Endothelial cell of umbilical vein (primary cell): ENCODE results near the gene GDNF. TPM values are rescaled to one million over a fixed set of nuclear protein-coding genes. Genes with fewer than 3 reads are reported as not detected.

Source experiments
- BruUV-seq: library from RNA; stranded (reverse); fragments of 400-500 nt; replicated peaks from 2 replicates; lab custom pipeline; 2021; lab: Mats Ljungman, UMichigan
- CTCF ChIA-PET: fragments of 300-600, 350-600 bp; sonication (Branson Sonifier 250); formaldehyde crosslinking; loops from one replicate; lab custom pipeline; 2021; ENCODE audit warnings: antibody characterized with exemption, inconsistent platforms; lab: Charles Lee
- POLR2A ChIA-PET: fragments of 300-600, 350-600 bp; sonication (Branson Sonifier 250); formaldehyde crosslinking; loops from one replicate; lab custom pipeline; 2021; ENCODE audit warnings: antibody characterized with exemption, inconsistent platforms; lab: Charles Lee
- DNase-seq: peaks from one replicate; pipeline ENCODE4 v3.0.0-alpha.2; 2011; ENCODE audit warnings: low read depth, low spot score
- FAIRE-seq: peaks from 2 replicates; lab custom pipeline; 2011; peaks lifted over from hg19 to GRCh38; lab: Jason Lieb, UNC
- H2AFZ ChIP-seq: 2 replicates; pipeline ENCODE4 v1.6.0; 2012; ENCODE audit warnings: low read depth, low read length, control low read depth, inconsistent platforms
- H3K27ac ChIP-seq: 2 replicates; pipeline ENCODE4 v1.5.1; 2011; ENCODE audit warnings: low read depth, mild to moderate bottlenecking, control low read depth, low read length, moderate library complexity; ENCODE audit not compliant: insufficient read depth
- H3K27me3 ChIP-seq, 2 experiments: 2 replicates each; pipeline versions ENCODE4 v1.6.0 to v1.6.1; 2011; ENCODE audit warnings: low read length in 2 of 2, mixed read lengths in 1 of 2; ENCODE audit not compliant: control insufficient read depth in 2 of 2, insufficient read depth in 2 of 2
- H3K36me3 ChIP-seq, 2 experiments: 2 replicates in 1 of 2; 3 replicates in 1 of 2; pipeline ENCODE4 v1.5.1; 2011; ENCODE audit warnings: low read length in 2 of 2, mild to moderate bottlenecking in 1 of 2, moderate library complexity in 1 of 2; ENCODE audit not compliant: control insufficient read depth in 2 of 2, insufficient read depth in 2 of 2; ENCODE audit errors: extremely low read depth in 1 of 2
- H3K4me1 ChIP-seq: 3 replicates; pipeline ENCODE4 v1.5.1; 2011; ENCODE audit warnings: mild to moderate bottlenecking, low read length; ENCODE audit not compliant: control insufficient read depth, insufficient read depth; ENCODE audit errors: extremely low read depth
- H3K4me2 ChIP-seq: 2 replicates; pipeline ENCODE4 v1.6.1; 2011; ENCODE audit warnings: low read length, control low read depth, mixed read lengths; ENCODE audit not compliant: insufficient read depth
- H3K4me3 ChIP-seq, 3 experiments: fragments of 200-600 bp in 1 of 3; sonication (generic), shearing (Covaris generic) in 1 of 3; replicated peaks in 1 of 3; 2 replicates each; pipeline ENCODE4 v1.5.1; 2011 to 2016; ENCODE audit warnings: control low read depth in 3 of 3, low read length in 3 of 3, mild to moderate bottlenecking in 2 of 3, inconsistent platforms in 1 of 3, low read depth in 1 of 3, moderate library complexity in 1 of 3; ENCODE audit not compliant: insufficient read depth in 1 of 3
- H3K79me2 ChIP-seq: 2 replicates; pipeline ENCODE4 v1.6.0; 2012; ENCODE audit warnings: low read length, inconsistent platforms; ENCODE audit not compliant: control insufficient read depth, insufficient read depth
- H3K9ac ChIP-seq: replicated peaks from 2 replicates; pipeline ENCODE3; 2011; ENCODE audit warnings: low read length, control low read depth; ENCODE audit not compliant: insufficient read depth; ENCODE audit errors: extremely low read depth
- H3K9me1 ChIP-seq: replicated peaks from 3 replicates; pipeline ENCODE4 v1.6.0; 2011; ENCODE audit warnings: mild to moderate bottlenecking, low read length; ENCODE audit not compliant: control insufficient read depth, insufficient read depth; ENCODE audit errors: extremely low read depth
- H3K9me3 ChIP-seq: replicated peaks from 2 replicates; pipeline ENCODE4 v1.5.1; 2012; ENCODE audit warnings: low read length, inconsistent platforms; ENCODE audit not compliant: control insufficient read depth, insufficient read depth
- H4K20me1 ChIP-seq: replicated peaks from 2 replicates; pipeline ENCODE3; 2011; ENCODE audit warnings: mild to moderate bottlenecking, low read length; ENCODE audit not compliant: control insufficient read depth, insufficient read depth; ENCODE audit errors: extremely low read depth
- CTCF ChIP-seq, 2 donors: IDR thresholded peaks; 1 replicate in 1 of 2; 2 replicates in 1 of 2; pipeline ENCODE4 v1.5.1; 2011; ENCODE audit warnings: low read length in 2 of 2, mild to moderate bottlenecking in 2 of 2, moderate library complexity in 2 of 2, control low read depth in 1 of 2, inconsistent platforms in 1 of 2, low read depth in 1 of 2; ENCODE audit not compliant: insufficient read depth in 1 of 2; ENCODE audit errors: extremely low read depth in 1 of 2
- EZH2 ChIP-seq: IDR thresholded peaks from 2 replicates; pipeline ENCODE4 v1.6.1; 2012; ENCODE audit warnings: borderline replicate concordance, low read depth, mild to moderate bottlenecking, moderate library complexity, low read length, inconsistent platforms; ENCODE audit not compliant: severe bottlenecking
- FOS ChIP-seq: IDR thresholded peaks from 2 replicates; pipeline ENCODE4 v1.6.1; 2011; ENCODE audit warnings: mild to moderate bottlenecking, low read length, moderate library complexity, borderline replicate concordance; ENCODE audit not compliant: insufficient read depth
- GATA2 ChIP-seq: IDR thresholded peaks from 2 replicates; pipeline ENCODE4 v1.7.0; 2011; ENCODE audit warnings: low read depth, mild to moderate bottlenecking, moderate library complexity, mixed read lengths, low read length; ENCODE audit not compliant: insufficient read length, insufficient read depth
- JUN ChIP-seq: IDR thresholded peaks from 2 replicates; pipeline ENCODE4 v1.6.1; 2011; ENCODE audit warnings: borderline replicate concordance, low read depth; ENCODE audit not compliant: insufficient read length, insufficient read depth
- MYC ChIP-seq: IDR thresholded peaks from one replicate; pipeline ENCODE4 v1.6.1; 2011; ENCODE audit warnings: mild to moderate bottlenecking, low read depth, low read length
- POLR2A ChIP-seq: IDR thresholded peaks from 2 replicates; pipeline ENCODE4 v1.6.1; 2012; ENCODE audit warnings: low read depth, mild to moderate bottlenecking, control low read depth, low read length
- POLR2AphosphoS5 ChIP-seq: IDR thresholded peaks from 2 replicates; pipeline ENCODE4 v1.6.1; 2012; ENCODE audit warnings: low read depth, mild to moderate bottlenecking, control low read depth, low read length, moderate library complexity; ENCODE audit not compliant: insufficient read depth
- dilution Hi-C: fragments of 300-500 bp; cut with MboI; formaldehyde crosslinking; loops from one replicate; pipeline ENCODE4 v1.15.0; 2019; ENCODE audit warnings: low sequenced_read_pairs; ENCODE audit not compliant: extremely low pct_ligation_motif_present
- intact Hi-C: fragments of 100-400 bp; cut with micrococcal nuclease; formaldehyde crosslinking; loops from one replicate; pipeline ENCODE4 v1.10.0; 2022
- polyA plus RNA-seq, 4 experiments: library from polyadenylated mRNA; depleted of rRNA in 3 of 4; stranded (reverse) in 3 of 4; unstranded in 1 of 4; fragments of >200 nt; gene quantifications; 2 replicates each; pipeline versions ENCODE4 v1.2.1 to v1.2.3, GENCODE V29; 2011 to 2012; ENCODE audit warnings: missing spikeins in 1 of 4
- total RNA-seq: library from RNA; stranded (reverse); gene quantifications from 2 replicates; pipeline ENCODE4 v1.2.3, GENCODE V29; 2021
- TF ChIP-seq, protein P1 (sequence below): IDR thresholded peaks from 2 replicates; pipeline ENCODE4 v1.6.1; 2011; ENCODE audit not compliant: insufficient read depth, insufficient read length

Gene GDNF
- total and polyA plus RNA-seq, 2 donors (not counting 3 experiments of a cell fraction or from before 2014, with no cell fraction given) = not detected

GRCh38 chr5:37858250-37858649 is 18.4 kb upstream of the GDNF start:
- POLR2A ChIA-PET = no interaction called here
- Histone ChIP-seq H4K20me1 (no peaks in the 10 kb centered on the region), H3K36me3 (no peaks in the 10 kb centered on the region), H3K27me3 (peaks cover 1 to 9% of the 10 kb centered on the region in 2 experiments), H3K79me2 (no peaks in the 10 kb centered on the region), H2AFZ (no peak overlapping the region), H3K9me1 (no peaks in the 10 kb centered on the region), H3K27ac (no peak overlapping the region), H3K9ac (no peak overlapping the region), H3K4me1 (no peaks in the 10 kb centered on the region), H3K9me3 (no peaks in the 10 kb centered on the region), H3K4me2 (no peak overlapping the region), H3K4me3 (no peak overlapping the region)
- FAIRE-seq = no peak
- CTCF ChIA-PET = interaction anchor here (1.2 kb wide), 1 partner anchor 18 kb away, joined by 3 read pairs; the partner anchor contains the start of gene GDNF
- TF ChIP-seq FOS (no peak), CTCF (IDR thresholded peaks at IDR 0.05; ENCODE audit: extremely low read depth in 1 of 2, insufficient read depth in 1 of 2, low read depth in 1 of 2, low read length in 2 of 2) (no peak), JUN (no peak), MYC (no peak), POLR2A (no peak), EZH2 (no peak), POLR2AphosphoS5 (no peak), GATA2 (no peak)
- TF ChIP-seq, protein P1, sequence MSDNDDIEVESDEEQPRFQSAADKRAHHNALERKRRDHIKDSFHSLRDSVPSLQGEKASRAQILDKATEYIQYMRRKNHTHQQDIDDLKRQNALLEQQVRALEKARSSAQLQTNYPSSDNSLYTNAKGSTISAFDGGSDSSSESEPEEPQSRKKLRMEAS = no peak
- intact Hi-C loops = no loop called here
- BruUV-seq = no TSS peak
- no peak for DNase-seq
- dilution Hi-C loops = no loop called here
